Activated CD4-positive, alpha-beta T cell treated with anti-CD3 and anti-CD28 coated beads, Interleukin-2, amount 10 ng/mL, durations not matched to agents 7 days and 5 days (primary cell): Measurements from ENCODE around the gene PARP15. TPM values are rescaled to one million over a fixed set of nuclear protein-coding genes. Genes with fewer than 3 reads are reported as not detected.
"Not testable (repeated sequence)": the region's sequence is repeated elsewhere in the genome, so short reads cannot be mapped to it uniquely, and the experiment has no call there.

Experiments
- CTCF ChIA-PET: fragments of 350-600 bp; sonication (Branson Sonifier 250); formaldehyde crosslinking; loops from one replicate; lab custom pipeline; 2021; ENCODE audit warnings: antibody characterized with exemption; lab: Charles Lee
- POLR2A ChIA-PET: fragments of 350-600 bp; sonication (Branson Sonifier 250); formaldehyde crosslinking; loops from one replicate; lab custom pipeline; 2021; ENCODE audit warnings: antibody characterized with exemption; lab: Charles Lee
- DNase-seq: peaks from one replicate; pipeline ENCODE4 v3.0.0-alpha.2; 2020
- H3K27ac Mint-ChIP-seq: one replicate; pipeline ENCODE4 v1.8.0; 2021; ENCODE audit warnings: mild to moderate bottlenecking, moderate library complexity, mixed read lengths
- H3K27me3 Mint-ChIP-seq: one replicate; pipeline ENCODE4 v1.8.0; 2021; ENCODE audit warnings: mixed read lengths
- H3K36me3 Mint-ChIP-seq: one replicate; pipeline ENCODE4 v1.8.0; 2021; ENCODE audit warnings: low read depth, mixed read lengths
- H3K4me1 Mint-ChIP-seq: one replicate; pipeline ENCODE4 v1.8.0; 2021; ENCODE audit warnings: mixed read lengths
- H3K4me3 Mint-ChIP-seq: one replicate; pipeline ENCODE4 v1.8.0; 2021; ENCODE audit warnings: mild to moderate bottlenecking, moderate library complexity, mixed read lengths
- H3K9me3 Mint-ChIP-seq: one replicate; pipeline ENCODE4 v1.8.0; 2021; ENCODE audit warnings: mixed read lengths
- total RNA-seq, 2 experiments: library from RNA; stranded (reverse); gene quantifications; one replicate each; pipeline ENCODE4 v1.2.3, GENCODE V29; 2021

The PARP15 gene
- total RNA-seq, 2 experiments from 2014 or later, result 39.8 to 40.9 TPM

DNA sequence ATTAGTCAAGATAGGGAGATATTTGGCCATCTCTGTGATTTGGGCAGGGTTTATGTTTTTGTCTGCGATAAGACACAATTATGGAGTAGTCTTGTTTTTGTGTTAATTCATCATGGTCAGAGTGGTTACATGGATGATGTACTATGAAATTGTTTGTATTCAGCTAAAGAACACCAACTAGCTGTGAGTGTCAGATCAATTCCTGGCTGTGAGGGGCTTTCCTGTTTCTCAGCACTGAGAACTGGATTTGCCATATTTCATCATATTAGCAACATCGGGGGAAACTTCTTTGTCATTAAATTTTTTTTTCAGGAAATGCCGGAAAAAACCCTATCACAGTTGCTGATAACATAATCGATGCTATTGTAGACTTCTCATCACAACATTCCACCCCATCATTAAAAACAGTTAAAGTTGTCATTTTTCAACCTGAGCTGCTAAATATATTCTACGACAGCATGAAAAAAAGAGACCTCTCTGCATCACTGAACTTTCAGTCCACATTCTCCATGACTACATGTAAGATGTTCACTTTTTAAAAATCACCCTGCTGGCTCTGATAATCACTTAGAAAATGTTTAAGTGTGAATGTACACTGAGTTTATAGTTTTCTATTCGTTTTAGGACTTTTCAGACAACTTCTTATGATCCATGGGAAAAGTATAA, 49.2 kb downstream of the PARP15 start:
- Mint-ChIP-seq H3K4me1 (peaks cover 3% of the 10 kb centered on the region), H3K27me3 (no peaks in the 10 kb centered on the region), H3K36me3 (peaks cover 49% of the 10 kb centered on the region), H3K9me3 (no peaks in the 10 kb centered on the region), H3K27ac (no peak overlapping the region), H3K4me3 (no peak overlapping the region)
- ChIA-PET CTCF (no interaction called here), POLR2A (interaction anchor here (0.7 kb wide), 1 partner anchor 53 kb away, joined by 3 read pairs; no protein-coding TSS in a partner anchor)
- DNase-seq, result no peak

DNA sequence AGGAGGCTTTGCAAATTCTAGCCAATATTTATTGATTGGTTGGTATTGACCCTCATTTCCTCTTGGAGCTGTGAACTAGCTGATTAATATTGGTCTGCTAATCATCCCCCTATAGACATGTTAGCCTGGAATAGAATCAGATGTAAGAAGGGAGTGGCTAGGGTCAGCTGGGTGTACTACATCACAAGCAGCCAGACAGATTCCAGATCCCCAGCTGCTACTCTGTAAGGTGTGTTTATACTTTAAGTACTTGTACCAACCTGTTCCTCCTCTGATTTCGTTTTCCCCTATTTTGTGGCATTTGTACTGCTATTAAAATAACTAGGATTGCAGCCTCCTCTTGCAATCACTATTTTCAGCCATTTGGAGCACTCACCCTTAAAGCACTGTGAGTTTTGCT, 49.9 kb downstream of the PARP15 start:
- POLR2A ChIA-PET, result no interaction called here
- no peak overlapping the region for H3K27ac Mint-ChIP-seq
- no peaks in the 10 kb centered on the region for H3K27me3 Mint-ChIP-seq
- peaks cover 3% of the 10 kb centered on the region for H3K4me1 Mint-ChIP-seq
- no peak for DNase-seq
- H3K36me3 Mint-ChIP-seq, result peaks cover 49% of the 10 kb centered on the region
- CTCF ChIA-PET, result no interaction called here
- H3K4me3 Mint-ChIP-seq, result no peak overlapping the region
- no peaks in the 10 kb centered on the region for H3K9me3 Mint-ChIP-seq

DNA sequence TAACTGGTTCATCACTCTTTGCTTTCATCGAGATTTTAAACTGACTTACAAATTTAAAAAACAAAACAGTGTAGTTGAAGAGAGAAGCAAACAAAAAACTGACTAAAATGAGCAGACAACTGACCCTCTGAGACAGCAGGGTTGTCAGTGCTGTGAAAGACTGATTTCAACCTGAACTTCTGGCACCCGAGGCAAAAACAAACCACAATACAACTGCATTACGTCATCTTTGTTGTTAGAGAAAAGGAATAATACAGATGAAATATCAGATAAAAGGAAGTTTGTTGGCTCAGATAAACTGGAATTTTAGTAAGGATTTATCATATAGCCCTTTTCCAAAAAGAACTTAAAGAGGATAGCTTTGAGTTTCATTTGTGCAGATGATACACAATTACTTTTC, 51.1 kb downstream of the PARP15 start:
- no peaks in the 10 kb centered on the region for H3K9me3 Mint-ChIP-seq
- POLR2A ChIA-PET, result no interaction called here
- H3K27me3 Mint-ChIP-seq, result no peaks in the 10 kb centered on the region
- no peak for DNase-seq
- H3K27ac Mint-ChIP-seq, result no peak overlapping the region
- H3K4me1 Mint-ChIP-seq, result no peaks in the 10 kb centered on the region
- no peak overlapping the region for H3K4me3 Mint-ChIP-seq
- H3K36me3 Mint-ChIP-seq, result peaks cover 45% of the 10 kb centered on the region
- CTCF ChIA-PET, result interaction anchor here (1.0 to 1.6 kb wide), 3 partner anchors 10 to 51 kb away, joined by 3 to 5 read pairs (median 5); no protein-coding TSS in a partner anchor

DNA sequence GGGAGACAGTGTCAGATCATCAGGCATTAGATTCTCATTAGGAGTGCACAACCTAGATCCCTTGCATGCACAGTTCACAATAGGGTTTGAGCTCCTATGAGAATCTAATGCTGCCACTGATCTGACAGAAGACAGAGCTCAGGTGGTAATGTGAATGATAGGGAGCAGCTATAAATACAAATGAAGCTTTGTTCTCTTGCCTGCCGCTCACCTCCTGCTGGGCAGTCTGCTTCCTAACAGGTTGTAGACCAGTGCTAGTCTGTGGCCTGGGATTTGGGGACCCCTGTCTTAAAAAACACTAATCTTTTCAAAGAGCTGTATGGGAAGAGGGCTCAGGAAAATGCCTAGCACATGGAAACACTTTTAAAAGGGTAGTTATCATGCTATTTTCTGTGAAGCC, 52.3 kb downstream of the PARP15 start:
- no peaks in the 10 kb centered on the region for H3K27me3 Mint-ChIP-seq
- DNase-seq, result no peak
- CTCF ChIA-PET, result interaction anchor here (1.0 to 1.9 kb wide), 4 partner anchors 9 to 50 kb away, joined by 3 to 8 read pairs (median 5); no protein-coding TSS in a partner anchor
- no peak overlapping the region for H3K27ac Mint-ChIP-seq
- H3K4me1 Mint-ChIP-seq, result no peaks in the 10 kb centered on the region
- peaks cover 52% of the 10 kb centered on the region for H3K36me3 Mint-ChIP-seq
- H3K4me3 Mint-ChIP-seq, result no peak overlapping the region
- H3K9me3 Mint-ChIP-seq, result no peaks in the 10 kb centered on the region
- POLR2A ChIA-PET, result no interaction called here

DNA sequence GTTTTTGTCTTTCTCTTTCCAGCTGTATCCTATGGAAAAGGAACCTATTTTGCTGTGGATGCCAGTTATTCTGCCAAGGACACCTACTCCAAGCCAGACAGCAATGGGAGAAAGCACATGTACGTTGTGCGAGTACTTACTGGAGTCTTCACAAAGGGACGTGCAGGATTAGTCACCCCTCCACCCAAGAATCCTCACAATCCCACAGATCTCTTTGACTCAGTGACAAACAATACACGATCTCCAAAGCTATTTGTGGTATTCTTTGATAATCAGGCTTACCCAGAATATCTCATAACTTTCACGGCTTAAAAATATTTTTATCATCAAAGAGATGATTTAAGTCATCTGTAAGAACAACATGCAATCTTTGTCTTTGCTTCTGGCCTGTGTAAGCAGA, 58.3 kb downstream of the PARP15 start:
- Mint-ChIP-seq H3K4me3 (no peak overlapping the region), H3K27me3 (no peaks in the 10 kb centered on the region), H3K4me1 (no peaks in the 10 kb centered on the region), H3K36me3 (peaks cover 53% of the 10 kb centered on the region), H3K27ac (no peak overlapping the region), H3K9me3 (peaks cover under 1% of the 10 kb centered on the region)
- POLR2A ChIA-PET, result no interaction called here
- CTCF ChIA-PET, result interaction anchor here (1.0 kb wide), 1 partner anchor 15 kb away, joined by 4 read pairs; no protein-coding TSS in a partner anchor
- no peak for DNase-seq

DNA sequence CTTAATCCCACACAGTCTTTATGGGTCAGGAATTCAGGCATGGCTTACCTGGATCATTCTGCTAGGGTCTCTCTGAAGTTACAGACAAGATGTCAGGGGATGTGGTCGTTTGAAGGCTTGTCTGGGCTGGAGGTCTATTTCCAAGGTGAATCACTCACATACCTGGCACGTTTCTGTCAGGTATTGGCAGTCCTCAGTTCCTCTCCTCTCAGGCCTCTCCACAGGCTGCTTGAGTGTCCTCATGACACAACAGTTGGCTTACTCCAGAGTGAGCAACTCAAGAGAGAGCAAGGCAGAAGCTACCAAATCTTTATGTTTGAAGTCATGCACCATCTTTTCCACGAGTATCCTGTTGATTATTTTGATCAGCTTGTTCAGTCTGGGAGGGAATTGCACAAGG, 59.2 kb downstream of the PARP15 start:
- ChIA-PET CTCF (interaction anchor here (1.0 kb wide), 1 partner anchor 16 kb away, joined by 4 read pairs; no protein-coding TSS in a partner anchor), POLR2A (no interaction called here)
- Mint-ChIP-seq H3K4me1 (peaks cover 4% of the 10 kb centered on the region), H3K36me3 (peaks cover 54% of the 10 kb centered on the region), H3K27me3 (no peaks in the 10 kb centered on the region), H3K4me3 (no peak overlapping the region), H3K9me3 (peaks cover 5% of the 10 kb centered on the region), H3K27ac (no peak overlapping the region)
- DNase-seq, result no peak

DNA sequence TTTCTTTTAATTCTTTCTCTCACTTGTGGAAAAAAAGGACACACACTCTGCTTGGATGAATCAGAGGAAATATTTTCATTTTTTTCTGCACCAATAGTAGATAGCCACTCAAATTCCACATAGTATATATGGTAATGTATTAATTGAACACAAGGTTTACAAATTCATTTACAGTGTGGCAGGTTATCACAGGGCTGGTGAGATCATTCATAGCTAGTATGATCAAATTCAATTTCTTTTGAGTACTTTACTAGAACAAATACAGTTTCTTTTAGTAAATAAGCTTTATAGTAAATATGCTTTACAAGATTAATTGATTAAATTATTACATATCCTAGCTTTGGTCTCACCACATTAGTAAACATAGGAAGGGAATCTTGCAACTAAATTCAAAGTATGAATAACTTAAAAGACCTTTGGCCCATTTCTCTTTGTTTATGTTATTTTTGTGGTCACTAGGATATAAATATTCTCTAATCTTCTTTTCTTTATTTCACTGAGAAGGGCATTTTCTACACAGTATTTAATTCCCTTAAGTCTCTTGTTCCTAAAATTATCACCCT, 63.1 kb downstream of the PARP15 start:
- H3K27ac Mint-ChIP-seq, result no peak overlapping the region
- no peak for DNase-seq
- H3K36me3 Mint-ChIP-seq, result peaks cover 36% of the 10 kb centered on the region
- peaks cover 35% of the 10 kb centered on the region for H3K4me1 Mint-ChIP-seq
- CTCF ChIA-PET, result interaction anchor here (0.7 to 1.6 kb wide), 6 partner anchors 8 to 213 kb away, joined by 3 to 7 read pairs (median 4); no protein-coding TSS in a partner anchor
- no peaks in the 10 kb centered on the region for H3K27me3 Mint-ChIP-seq
- H3K4me3 Mint-ChIP-seq, result no peak overlapping the region
- H3K9me3 Mint-ChIP-seq, result peaks cover 5% of the 10 kb centered on the region
- POLR2A ChIA-PET, result no interaction called here

DNA sequence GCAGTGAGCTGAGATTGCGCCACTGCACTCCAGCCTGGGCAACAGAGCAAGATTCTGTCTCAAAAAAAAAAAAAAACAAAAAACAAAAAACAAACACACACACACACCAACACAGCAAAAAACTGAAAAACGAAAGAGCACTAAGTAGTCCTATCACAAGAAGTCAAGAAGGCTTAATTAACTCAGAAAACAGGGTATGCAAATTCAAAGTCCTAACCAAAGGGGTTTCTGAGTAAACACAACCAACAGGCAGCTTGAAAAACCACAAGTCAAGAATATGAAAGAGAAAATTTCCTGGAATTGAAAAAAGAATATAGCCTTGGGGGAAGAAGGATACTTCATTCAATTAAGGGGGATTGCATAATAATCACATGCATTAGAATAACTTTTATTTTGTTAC, 65.5 kb downstream of the PARP15 start:
- Mint-ChIP-seq H3K27me3 (peaks cover 4% of the 10 kb centered on the region), H3K4me1 (peaks cover 42% of the 10 kb centered on the region), H3K4me3 (peak overlapping the region; percentile 4), H3K9me3 (peaks cover 5% of the 10 kb centered on the region), H3K36me3 (peaks cover 20% of the 10 kb centered on the region), H3K27ac (peak overlapping the region; percentile 25)
- CTCF ChIA-PET, result interaction anchor here (1.2 kb wide), 1 partner anchor 12 kb away, joined by 3 read pairs; no protein-coding TSS in a partner anchor
- DNase-seq, result no peak
- POLR2A ChIA-PET, result no interaction called here

DNA sequence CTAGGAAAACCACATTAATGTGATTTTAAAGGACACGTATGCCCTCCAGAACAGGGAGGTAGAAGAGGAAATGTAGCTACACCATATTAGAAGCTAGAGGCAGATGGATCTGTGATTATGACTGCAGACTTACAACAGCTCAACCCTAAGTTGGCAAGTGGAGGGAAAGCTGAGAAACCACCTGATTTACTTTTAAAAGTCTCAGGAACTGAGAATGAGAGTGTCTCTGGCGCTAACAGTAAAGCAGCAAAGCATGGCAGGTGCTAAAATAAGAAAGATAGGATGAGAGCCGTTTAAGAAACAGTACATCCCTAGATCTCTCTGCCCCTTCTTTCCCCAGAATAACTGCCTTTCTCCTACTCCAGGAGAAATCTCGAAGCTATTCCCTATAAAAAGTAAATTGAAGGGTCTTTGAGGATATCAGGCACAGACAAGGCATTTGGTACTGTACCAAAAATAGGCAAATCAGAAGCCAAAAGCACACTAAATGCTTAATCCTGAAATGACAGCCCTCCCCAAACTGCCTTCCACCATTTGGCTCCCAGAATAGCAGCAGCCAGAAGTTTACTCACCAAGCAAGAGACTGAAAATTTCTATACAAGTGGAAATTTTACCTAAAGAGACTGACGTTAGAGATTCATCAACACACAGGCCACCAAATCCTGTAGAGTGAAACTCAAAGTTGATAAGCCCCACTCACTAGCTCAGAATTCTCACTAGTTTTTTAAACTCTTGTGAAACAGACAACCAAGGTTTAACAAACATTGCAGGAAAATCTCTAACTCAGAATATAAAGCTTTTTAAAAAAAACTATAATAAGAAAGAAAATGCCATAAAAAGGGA, 68.9 kb downstream of the PARP15 start:
- no peak overlapping the region for H3K27ac Mint-ChIP-seq
- DNase-seq, result no peak
- H3K36me3 Mint-ChIP-seq, result peaks cover 8% of the 10 kb centered on the region
- peaks cover 37% of the 10 kb centered on the region for H3K4me1 Mint-ChIP-seq
- H3K27me3 Mint-ChIP-seq, result peaks cover 11% of the 10 kb centered on the region
- POLR2A ChIA-PET, result no interaction called here
- H3K9me3 Mint-ChIP-seq, result peaks cover 3% of the 10 kb centered on the region
- H3K4me3 Mint-ChIP-seq, result no peak overlapping the region
- CTCF ChIA-PET, result interaction anchor here (1.4 to 1.9 kb wide), 2 partner anchors 18 to 21 kb away, joined by 3 to 5 read pairs; no protein-coding TSS in a partner anchor

DNA sequence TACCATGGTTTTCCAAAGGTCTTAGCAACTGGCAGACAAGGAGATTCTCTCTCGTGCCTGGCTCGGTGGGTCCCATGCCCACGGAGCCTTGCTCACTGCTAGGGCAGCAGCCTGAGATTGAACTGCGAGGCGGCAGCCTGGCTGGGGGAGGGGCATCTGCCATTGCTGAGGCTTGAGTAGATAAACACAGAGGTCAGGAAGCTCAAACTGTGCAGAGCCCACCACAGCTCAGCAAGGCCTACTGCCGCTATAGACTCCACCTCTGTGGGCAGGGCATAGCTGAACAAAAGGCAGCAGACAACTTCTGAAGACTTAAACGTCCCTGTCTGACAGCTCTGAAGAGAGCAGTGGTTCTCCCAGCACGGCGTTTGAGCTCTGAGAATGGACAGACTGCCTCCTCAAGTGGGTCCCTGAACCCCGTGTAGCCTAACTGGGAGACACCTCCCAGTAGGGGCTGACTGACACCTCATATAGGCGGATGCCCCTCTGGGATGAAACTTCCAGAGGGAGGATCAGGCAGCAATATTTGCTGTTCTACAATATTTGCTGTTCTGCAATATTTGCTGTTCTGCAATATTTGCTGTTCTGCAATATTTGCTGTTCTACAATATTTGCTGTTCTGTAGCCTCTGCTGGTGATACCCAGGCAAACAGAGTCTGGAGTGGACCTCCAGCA, 73.9 kb downstream of the PARP15 start:
- H3K4me1 Mint-ChIP-seq, H3K27ac Mint-ChIP-seq, POLR2A ChIA-PET, DNase-seq, H3K36me3 Mint-ChIP-seq, H3K9me3 Mint-ChIP-seq, H3K4me3 Mint-ChIP-seq: not testable (repeated sequence)
- peaks cover 18% of the 10 kb centered on the region for H3K27me3 Mint-ChIP-seq
- CTCF ChIA-PET, result interaction anchor here (0.7 to 1.2 kb wide), 4 partner anchors 10 to 27 kb away, joined by 3 to 4 read pairs (median 3); no protein-coding TSS in a partner anchor

DNA sequence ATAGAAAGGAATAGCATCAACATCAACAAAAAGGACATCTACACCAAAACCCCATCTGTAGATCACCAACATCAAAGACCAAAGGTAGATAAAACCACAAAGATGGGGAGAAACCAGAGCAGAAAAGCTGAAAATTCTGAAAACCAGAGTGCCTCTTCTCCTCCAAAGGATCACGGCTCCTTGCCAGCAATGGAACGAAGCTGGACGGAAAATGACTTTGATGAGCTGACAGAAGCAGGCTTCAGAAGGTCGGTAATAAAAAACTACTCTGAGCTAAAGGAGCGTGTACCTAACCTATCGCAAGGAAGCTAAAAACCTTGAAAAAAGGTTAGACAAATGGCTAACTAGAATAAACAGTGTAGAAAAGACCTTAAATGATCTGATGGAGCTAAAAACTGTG, 74.5 kb downstream of the PARP15 start:
- DNase-seq, H3K4me1 Mint-ChIP-seq, POLR2A ChIA-PET, H3K9me3 Mint-ChIP-seq, H3K4me3 Mint-ChIP-seq, H3K36me3 Mint-ChIP-seq, H3K27ac Mint-ChIP-seq: not testable (repeated sequence)
- CTCF ChIA-PET, result interaction anchor here (0.7 to 1.2 kb wide), 4 partner anchors 9 to 27 kb away, joined by 3 to 4 read pairs (median 3); no protein-coding TSS in a partner anchor
- H3K27me3 Mint-ChIP-seq, result peaks cover 23% of the 10 kb centered on the region

DNA sequence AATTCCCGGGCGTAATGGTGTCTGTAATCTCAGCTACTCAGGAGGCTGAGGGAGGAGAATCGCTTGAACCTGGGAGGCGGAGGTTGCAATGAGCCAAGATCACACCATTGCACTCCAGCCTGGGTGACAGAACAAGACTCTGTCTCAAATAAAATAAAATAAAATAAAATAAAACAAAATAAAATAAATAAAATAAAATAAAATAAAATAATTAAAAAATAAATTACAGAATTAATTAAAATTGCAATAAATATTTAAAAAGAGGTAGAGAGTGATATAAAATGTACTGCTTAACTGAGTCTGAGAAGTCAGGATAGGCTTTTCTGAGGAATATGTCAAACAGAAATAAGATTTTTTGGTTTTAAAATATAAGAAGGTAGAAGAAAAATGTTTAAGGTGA, 80.9 kb downstream of the PARP15 start:
- H3K36me3 Mint-ChIP-seq, H3K9me3 Mint-ChIP-seq, H3K4me1 Mint-ChIP-seq, H3K27ac Mint-ChIP-seq, H3K4me3 Mint-ChIP-seq, POLR2A ChIA-PET, CTCF ChIA-PET, DNase-seq: not testable (repeated sequence)
- peaks cover 39% of the 10 kb centered on the region for H3K27me3 Mint-ChIP-seq
